ENCODE measurements around the gene JADE3.
"Not testable (repeated sequence)": the region's sequence is repeated elsewhere in the genome, so short reads cannot be mapped to it uniquely, and the experiment has no call there.

JADE3 gene

GRCh38 chrX:46935295-46935694 lies 23.1 kb downstream of the JADE3 start:
- no peak for DNase-seq (ENCODE audit: low read depth, low spot score)

GRCh38 chrX:46938589-46938988 lies 26.4 kb downstream of the JADE3 start:
- no peak for DNase-seq (ENCODE audit: low read depth, low spot score)

GRCh38 chrX:46941341-46941740 lies 29.1 kb downstream of the JADE3 start:
- DNase-seq (ENCODE audit: low read depth, low spot score) = peak; percentile 51

DNA sequence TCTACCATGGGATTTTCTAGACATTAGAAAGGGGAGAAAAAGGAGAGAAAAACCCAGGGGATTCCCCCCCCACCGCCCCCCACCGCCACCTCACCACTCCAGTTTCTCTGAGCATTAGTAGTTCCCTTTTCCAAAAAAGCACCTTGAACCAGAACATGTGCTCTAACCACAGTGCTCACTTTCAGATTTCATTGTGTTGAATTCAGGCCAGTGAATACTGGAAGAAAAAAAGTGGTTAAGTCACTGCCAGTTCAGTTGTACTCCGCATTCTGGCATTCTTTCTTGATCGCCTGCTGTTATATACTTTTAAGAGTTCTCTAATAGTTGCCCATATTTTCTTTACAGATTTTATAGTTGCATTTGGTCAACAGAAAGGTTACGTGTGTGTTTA lies 40.9 kb downstream of the JADE3 start:
- no peak for DNase-seq (ENCODE audit: low read depth, low spot score)

DNA sequence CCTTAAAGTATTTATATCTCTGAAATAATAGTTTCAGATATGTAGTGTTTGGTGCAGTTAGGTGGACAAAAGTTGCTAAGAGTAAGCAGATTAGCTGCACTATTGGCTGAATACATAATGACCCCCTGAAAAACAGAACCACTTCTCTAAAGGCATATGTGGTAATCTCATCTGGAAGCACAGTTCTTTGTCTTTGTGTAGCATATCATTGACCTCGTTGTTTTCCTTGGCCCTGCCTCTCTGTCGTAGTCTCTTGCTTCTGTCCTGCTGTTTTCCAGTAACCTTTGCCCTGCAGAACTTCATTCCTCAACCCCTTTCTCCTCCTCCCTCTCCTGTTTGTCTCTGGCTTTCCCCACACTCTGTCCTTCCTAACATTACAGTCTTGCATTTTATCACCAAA lies 41.4 kb downstream of the JADE3 start:
- no peak for DNase-seq (ENCODE audit: low read depth, low spot score)

GRCh38 chrX:46954716-46955115 lies 42.5 kb downstream of the JADE3 start:
- DNase-seq (ENCODE audit: low read depth, low spot score) = no peak

DNA sequence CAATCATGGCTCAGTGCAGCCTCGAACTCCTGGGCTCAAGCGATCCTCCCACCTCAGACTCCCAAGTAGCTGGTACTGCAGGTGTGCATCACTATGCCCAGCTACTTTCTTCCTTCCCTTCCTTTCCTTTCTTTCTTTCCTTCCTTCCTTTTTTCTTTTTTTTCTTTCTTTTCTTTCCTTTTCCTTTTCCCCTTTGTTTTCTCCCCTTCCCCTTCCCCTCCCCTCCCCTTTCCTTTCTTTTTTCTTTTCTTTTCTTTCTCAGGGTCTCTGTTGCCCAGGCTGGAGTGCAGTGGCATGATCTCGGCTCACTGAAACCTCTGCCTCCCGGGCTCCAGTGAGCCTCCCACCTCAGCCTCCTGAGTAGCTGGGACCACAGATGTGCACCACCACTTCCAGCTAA lies 44.4 kb downstream of the JADE3 start:
- not testable (repeated sequence) for DNase-seq (ENCODE audit: low read depth, low spot score)

- no peak for DNase-seq (ENCODE audit: low read depth, low spot score)
Measured at GRCh38 chrX:46957297-46957696, 45.1 kb downstream of the JADE3 start.

DNA sequence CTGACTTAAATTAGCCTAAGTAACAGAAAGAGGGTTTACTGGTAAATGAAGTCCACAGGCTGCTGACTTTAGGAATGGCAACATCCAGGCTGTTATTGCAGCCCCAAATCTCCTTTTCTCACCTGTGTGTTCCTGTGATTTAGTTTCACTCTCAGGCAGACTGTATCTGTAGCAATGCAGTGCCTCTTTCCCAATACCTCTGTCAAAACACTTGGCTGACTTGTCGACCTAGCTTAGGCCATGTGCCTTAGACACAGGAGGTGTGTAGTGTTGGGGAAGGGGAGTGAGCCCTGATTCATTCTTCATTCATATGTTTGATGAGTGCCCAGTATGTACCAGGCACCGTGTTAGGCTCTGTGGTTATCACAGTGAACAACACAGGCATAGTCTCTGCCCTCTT lies 46.9 kb downstream of the JADE3 start:
- DNase-seq (ENCODE audit: low read depth, low spot score) = no peak

DNA sequence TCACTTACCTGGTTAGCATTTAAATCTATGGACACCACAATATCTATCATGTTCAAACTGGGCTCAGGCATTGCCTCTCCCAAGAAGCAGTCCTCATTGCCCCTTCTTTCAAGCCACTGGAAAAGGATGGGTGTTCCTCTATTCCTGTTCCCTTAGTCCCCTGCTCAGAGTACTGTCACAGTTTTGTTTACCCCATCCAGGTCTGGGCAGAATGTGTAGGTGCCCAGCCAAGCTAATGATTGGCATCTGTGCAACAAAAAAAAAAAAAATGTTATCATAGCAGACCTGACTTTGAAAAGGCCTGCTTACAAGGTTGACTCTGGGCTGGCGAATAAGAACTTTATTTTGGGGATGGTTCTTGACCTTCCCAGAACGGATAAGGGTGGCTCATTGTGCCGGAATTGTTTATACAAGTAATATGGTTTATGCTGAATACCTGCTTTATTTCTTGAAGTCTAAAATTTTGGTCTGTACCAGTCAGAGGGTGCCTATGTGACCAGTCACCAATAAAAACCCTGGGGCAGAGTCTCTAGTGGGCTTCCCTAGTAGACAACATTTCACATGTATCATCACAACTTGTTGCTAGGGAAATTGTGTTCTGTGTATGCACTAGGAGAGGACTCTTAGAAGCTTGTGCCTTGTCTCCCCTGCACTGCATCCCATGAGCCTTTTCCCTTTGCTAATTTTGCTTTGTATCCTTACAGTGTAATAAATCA lies 47.9 kb downstream of the JADE3 start:
- no peak for DNase-seq (ENCODE audit: low read depth, low spot score)

DNA sequence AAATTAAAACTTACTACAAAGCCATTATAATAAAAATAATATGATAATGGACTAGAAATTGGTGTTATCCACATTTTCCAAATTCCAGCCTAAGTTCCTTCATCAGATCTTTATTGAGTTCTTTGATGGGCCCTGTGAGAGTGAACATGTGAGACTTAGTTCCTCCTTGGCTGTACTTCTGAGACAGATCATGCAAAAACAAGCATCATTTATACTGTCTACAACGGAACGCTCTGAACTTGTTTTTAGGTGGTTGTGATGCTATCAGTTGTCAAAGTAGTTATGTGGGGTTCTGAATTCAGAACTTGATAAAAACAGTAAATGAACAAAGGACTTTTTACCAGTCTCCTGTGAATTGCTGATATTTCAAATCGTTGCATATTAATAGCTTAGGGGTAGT lies 48.9 kb downstream of the JADE3 start:
- no peak for DNase-seq (ENCODE audit: low read depth, low spot score)

GRCh38 chrX:46961574-46962283 lies 49.5 kb downstream of the JADE3 start:
- no peak for DNase-seq (ENCODE audit: low read depth, low spot score)

DNA sequence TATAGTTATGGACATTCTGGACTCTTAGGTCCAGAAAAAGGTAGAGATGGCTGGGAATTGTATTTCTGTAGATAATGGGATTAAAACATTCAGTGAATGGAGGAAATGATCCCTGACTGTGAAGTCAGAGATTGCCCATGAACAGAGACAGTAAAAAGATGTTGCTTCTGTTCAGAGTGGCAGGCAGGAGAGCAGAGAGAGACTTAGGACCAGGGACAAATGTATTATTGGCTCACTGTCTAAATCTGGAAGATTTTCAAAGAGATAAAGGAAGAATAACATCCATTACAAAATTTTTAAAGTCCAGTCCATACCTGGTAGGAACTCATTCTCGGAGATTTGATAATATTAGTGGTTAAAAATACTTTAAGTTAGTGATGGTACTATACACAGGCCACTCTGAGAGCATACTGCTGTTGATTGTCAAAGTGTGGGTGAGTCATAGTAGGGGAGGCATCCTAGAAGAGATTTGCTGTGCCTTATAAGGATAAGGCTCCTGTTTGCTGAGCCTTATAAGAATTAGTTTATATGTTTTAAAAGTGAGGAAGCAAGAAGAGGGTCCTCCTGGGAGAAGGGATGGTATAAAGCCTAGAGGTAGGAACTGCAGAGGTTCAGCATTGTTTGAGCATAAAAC lies 53.0 kb downstream of the JADE3 start:
- DNase-seq (ENCODE audit: low read depth, low spot score) = peak; percentile 38

GRCh38 chrX:46967547-46967946 lies 55.3 kb downstream of the JADE3 start:
- no peak for DNase-seq (ENCODE audit: low read depth, low spot score)

DNA sequence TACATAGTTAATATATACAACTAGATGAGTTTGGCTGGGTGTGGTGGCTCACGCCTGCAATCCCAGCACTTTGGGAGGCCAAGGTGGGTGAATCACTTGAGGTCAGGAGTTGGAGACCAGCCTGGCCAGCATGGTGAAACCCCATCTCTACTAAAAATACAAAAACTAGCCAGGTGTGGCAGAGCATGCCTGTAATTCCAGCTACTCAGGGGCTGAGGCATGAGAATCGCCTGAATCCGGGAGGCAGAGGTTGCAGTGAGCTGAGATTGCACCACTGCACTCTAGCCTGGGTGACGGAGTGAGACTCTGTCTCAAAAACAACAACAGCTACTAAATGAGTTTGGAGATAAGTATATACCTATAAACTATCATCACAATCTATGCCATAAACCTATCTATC lies 64.8 kb downstream of the JADE3 start:
- DNase-seq (ENCODE audit: low read depth, low spot score) = not testable (repeated sequence)

DNA sequence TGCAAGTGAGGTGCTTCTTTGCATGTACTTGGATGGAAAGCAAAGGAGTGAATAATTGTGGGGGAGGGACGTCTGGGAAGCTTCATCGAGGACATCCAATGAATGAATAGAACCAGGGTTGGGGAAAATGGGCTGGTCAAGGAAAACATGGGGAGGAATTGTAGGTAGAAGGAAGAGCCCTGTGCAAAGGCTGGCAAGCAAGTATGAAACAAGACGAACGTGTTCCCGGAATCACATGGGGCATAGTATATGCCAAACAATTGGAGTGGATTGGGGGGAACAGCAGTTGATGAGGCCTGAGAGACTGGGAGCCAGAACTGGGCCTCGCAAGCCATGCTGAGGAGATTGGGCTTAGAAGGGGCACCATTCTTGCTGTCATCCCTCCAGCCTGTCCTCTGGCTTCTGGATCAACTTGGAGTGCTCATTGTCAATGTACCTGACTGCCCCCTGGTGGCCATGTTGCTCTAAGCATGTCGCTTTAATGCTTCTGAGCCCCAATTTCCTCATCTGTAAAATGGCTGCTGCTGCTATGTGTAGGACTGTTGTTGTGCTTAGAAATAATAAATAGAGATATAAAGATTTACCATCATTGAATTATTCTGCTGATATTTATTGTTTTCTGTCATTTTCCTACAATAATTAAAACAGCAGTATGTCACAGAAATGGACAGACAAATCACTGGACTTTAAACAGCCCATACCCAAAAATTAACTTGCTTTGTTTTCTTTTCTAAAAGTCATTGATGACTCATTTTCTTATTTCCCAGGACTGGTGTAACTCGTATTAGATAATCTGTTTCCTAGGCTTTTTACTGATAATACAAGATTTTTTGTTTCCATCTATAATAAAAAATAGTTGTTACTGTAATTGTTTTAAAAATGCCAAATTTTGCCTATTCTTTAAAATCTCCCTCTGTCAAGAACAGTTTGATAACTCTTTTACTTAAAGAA lies 66.4 kb downstream of the JADE3 start:
- peak; percentile 59 for DNase-seq (ENCODE audit: low read depth, low spot score)

DNA sequence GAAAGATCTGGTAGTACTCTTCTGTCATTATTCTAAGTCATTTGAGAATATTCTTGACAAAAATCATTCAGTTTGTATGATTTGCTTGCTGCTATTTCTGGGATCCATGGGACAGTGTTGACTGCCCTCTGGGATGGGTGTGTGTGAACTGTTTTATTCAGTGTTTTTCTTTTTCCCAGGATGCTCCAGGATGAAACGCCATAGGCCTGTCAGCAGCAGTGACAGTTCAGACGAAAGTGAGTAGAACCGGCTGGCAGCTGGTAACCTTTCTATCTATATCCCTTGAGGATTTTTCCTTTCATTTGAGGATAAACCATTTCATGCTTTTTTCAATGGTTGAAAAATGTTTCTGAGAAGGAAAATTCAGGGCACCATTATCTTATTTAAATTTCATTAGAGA lies 72.5 kb downstream of the JADE3 start:
- DNase-seq (ENCODE audit: low read depth, low spot score) = no peak

DNA sequence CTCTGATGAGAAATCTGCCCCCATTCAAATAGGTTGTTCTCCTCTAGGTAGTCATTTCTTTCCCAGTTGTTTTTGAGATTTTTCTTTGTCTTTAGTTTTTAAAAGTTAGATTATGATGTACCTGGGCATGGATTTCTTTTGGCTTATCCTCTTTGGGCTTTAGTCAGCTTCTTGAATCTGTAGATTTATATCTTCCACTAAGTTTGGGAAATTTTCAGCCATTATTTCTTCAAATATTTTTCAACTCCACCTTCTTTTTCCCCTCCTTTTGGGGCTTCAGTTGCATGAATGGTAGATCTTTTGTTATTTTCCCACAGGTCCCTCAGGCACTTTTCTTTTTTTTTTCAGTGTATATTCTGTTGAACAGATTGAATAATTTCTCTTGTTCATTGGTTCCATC lies 77.3 kb downstream of the JADE3 start:
- no peak for DNase-seq (ENCODE audit: low read depth, low spot score)

DNA sequence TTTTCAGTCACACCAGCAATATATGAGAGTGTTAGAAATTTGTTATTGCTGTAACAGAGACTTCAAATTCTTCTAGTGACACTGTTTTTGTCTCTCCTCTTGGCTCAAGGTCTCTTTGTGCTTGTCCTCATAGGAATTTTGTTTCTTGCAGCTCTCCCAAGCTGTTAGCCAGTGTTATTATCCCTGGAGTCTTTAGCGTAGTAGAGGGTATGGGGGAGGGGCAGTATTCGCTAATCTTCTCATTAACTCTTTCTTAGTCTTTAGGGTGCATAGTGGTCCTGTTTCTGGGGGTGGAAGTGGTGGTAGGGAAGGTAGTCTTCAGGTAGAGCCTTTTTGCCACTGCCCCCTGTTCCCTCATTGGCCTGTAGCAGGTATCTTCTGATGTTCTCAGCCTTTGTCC lies 79.4 kb downstream of the JADE3 start:
- DNase-seq (ENCODE audit: low read depth, low spot score) = no peak

- DNase-seq (ENCODE audit: low read depth, low spot score) = no peak
Measured at GRCh38 chrX:46992070-46992469, 79.8 kb downstream of the JADE3 start.

DNA sequence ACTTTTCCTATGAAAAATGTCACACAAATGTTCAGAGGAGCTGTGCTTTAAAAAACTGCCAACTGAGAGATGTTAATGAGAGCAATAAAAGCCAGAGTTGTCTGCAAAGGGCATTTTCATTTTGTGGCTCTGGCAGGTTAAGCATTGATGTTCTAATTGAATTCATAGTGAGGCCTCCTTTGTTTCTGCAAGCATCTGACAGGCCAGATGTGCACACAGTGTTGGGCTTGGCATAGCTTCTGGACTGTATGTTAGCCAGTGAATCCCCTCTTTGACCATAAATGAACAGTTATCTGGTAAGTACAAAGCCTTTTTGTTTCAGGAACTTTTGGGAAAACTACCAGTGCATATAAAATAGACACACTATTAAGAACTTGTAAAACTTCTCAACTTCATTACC lies 81.9 kb downstream of the JADE3 start:
- no peak for DNase-seq (ENCODE audit: low read depth, low spot score)

DNA sequence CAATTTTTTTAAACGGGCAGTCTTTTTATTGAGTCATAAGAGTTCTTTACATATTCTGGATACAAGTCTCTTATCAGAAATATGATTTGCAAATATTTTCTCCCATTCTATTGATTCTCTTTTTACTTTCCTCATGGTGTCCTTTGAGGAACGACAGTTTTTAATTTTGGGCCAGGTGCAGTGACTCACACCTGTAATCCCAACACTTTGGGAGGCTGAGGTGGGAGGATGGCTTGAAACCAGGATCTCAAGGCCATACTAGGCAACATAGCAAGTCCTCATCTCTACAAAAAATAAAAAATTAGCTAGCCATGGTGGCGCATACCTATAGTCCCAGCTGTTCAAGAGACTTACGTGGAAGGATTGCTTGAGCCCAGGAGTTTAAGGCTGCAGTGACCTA lies 99.9 kb downstream of the JADE3 start:
- no peak for DNase-seq (ENCODE audit: low read depth, low spot score)
